ENCODE results near the gene OR52J3.
"Not testable (repeated sequence)": the region's sequence is repeated elsewhere in the genome, so short reads cannot be mapped to it uniquely, and the experiment has no call there.

Gene OR52J3

DNA sequence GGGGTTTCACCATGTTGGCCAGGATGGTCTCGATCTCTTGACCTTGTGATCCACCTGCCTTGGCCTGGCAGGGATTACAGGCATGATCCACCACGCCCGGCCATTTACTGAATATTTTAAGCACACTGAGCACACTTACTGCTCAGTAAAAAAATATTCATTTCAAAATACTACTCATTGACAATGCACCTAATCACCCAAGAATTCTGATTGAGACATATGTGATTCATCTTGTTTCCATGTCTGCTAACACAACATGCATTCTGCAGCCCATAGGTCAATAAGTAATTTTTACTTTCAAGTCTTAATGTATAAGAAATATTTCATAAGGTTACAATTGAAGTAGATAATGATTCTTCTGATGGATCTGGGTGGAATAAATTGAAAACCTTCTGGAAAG, 4.2 kb upstream of the OR52J3 start:
- 57 to 62% methylated on average over 3 of the region's 3 CpGs for WGBS, 2 experiments
- Histone ChIP-seq H3K36me3 (ENCODE audit: control insufficient read depth, insufficient read depth, low read length) (no peaks in the 10 kb centered on the region), H3K4me3 (ENCODE audit: insufficient read depth, low read depth, low read length) (no peak overlapping the region), H3K27me3 (ENCODE audit: control insufficient read depth, insufficient read depth, low read length, poor library complexity, severe bottlenecking) (no peaks in the 10 kb centered on the region), H3K4me1 (ENCODE audit: control insufficient read depth, insufficient read depth, low read length) (no peaks in the 10 kb centered on the region), H3K27ac (ENCODE audit: insufficient read depth, low read depth, low read length, poor library complexity, severe bottlenecking) (no peak overlapping the region), H3K9me3 (ENCODE audit: control insufficient read depth, low read length) (no peaks in the 10 kb centered on the region)

DNA sequence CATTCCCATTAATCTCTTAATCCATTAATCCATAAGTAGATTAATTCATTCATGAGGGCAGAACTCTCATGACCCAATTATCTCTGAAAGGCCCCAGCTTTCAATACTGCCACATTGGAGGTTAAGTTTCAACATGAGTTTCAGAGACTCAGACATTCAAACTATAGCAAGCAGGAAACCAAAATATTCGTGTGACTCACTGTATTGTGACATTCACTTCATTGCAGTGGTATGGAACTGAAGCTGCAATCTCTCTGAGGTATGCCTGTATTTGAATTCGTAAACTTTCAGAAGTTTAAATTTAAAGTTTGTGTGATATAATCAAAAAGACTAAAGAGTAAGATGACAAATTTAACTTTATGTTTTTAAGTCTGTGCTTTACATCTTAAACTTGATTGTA, 2.9 kb upstream of the OR52J3 start:
- Histone ChIP-seq H3K36me3 (ENCODE audit: control insufficient read depth, insufficient read depth, low read length) (no peaks in the 10 kb centered on the region), H3K9me3 (ENCODE audit: control insufficient read depth, low read length) (no peaks in the 10 kb centered on the region), H3K27ac (ENCODE audit: insufficient read depth, low read depth, low read length, poor library complexity, severe bottlenecking) (no peak overlapping the region), H3K27me3 (ENCODE audit: control insufficient read depth, insufficient read depth, low read length, poor library complexity, severe bottlenecking) (no peaks in the 10 kb centered on the region), H3K4me3 (ENCODE audit: insufficient read depth, low read depth, low read length) (no peak overlapping the region), H3K4me1 (ENCODE audit: control insufficient read depth, insufficient read depth, low read length) (no peaks in the 10 kb centered on the region)
- 63 to 79% methylated on average over 2 of the region's 2 CpGs for WGBS, 2 experiments

DNA sequence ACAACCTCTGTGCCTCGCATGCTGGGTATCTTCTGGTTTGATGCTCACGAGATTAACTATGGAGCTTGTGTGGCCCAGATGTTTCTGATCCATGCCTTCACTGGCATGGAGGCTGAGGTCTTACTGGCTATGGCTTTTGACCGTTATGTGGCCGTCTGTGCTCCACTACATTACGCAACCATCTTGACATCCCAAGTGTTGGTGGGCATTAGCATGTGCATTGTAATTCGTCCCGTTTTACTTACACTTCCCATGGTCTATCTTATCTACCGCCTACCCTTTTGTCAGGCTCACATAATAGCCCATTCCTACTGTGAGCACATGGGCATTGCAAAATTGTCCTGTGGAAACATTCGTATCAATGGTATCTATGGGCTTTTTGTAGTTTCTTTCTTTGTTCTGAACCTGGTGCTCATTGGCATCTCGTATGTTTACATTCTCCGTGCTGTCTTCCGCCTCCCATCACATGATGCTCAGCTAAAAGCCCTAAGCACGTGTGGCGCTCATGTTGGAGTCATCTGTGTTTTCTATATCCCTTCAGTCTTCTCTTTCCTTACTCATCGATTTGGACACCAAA, 516 bp downstream of the OR52J3 start:
- no peaks in the 10 kb centered on the region for H3K36me3 ChIP-seq (ENCODE audit: control insufficient read depth, insufficient read depth, low read length)
- WGBS, 2 experiments: 92% methylated on average over 15 of the region's 15 CpGs
- H3K27ac ChIP-seq (ENCODE audit: insufficient read depth, low read depth, low read length, poor library complexity, severe bottlenecking): no peak overlapping the region
- H3K4me3 ChIP-seq (ENCODE audit: insufficient read depth, low read depth, low read length): no peak overlapping the region
- no peaks in the 10 kb centered on the region for H3K9me3 ChIP-seq (ENCODE audit: control insufficient read depth, low read length)
- no peaks in the 10 kb centered on the region for H3K27me3 ChIP-seq (ENCODE audit: control insufficient read depth, insufficient read depth, low read length, poor library complexity, severe bottlenecking)
- H3K4me1 ChIP-seq (ENCODE audit: control insufficient read depth, insufficient read depth, low read length): no peaks in the 10 kb centered on the region

DNA sequence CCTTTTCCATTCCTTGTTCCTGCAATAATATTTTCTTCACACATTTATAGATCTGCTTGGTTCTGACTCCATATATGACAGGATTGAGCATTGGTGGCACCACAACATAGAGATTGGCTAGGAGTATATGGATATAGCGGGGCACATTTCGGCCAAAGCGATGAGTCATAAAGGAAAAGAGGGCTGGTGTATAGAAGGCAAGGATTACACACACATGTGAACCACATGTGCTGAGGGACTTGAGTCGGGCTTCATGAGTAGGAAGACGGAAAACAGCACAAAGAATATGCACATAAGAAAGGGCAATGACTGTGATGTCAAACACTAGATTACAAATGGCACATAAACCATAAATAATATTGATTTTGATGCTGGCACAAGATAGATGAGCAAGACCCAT, 12.4 kb downstream of the OR52J3 start:
- not testable (repeated sequence) for H3K27me3 ChIP-seq (ENCODE audit: control insufficient read depth, insufficient read depth, low read length, poor library complexity, severe bottlenecking); H3K27ac ChIP-seq (ENCODE audit: insufficient read depth, low read depth, low read length, poor library complexity, severe bottlenecking); H3K36me3 ChIP-seq (ENCODE audit: control insufficient read depth, insufficient read depth, low read length); H3K9me3 ChIP-seq (ENCODE audit: control insufficient read depth, low read length); H3K4me3 ChIP-seq (ENCODE audit: insufficient read depth, low read depth, low read length); H3K4me1 ChIP-seq (ENCODE audit: control insufficient read depth, insufficient read depth, low read length)
- 91 to 100% methylated on average over 2 to 5 of the region's 5 CpGs for WGBS, 2 experiments

DNA sequence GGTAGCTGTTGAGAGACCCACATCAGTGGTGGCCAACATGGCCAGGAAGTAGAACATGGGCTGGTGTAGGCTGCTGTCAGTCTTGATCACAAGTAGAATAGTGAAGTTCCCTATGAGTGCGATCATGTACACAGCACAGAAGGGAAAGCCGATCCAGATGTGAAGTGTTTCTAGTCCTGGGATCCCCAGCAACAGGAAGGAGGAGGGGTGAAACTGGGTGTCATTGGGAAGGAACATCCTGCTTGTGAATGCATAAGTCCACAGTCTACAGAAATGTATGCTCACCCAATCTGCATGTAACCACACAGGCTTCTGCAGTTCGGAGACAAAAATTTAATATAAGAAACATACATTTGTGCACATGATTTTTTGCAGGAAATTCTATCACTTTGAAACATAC, 13.1 kb downstream of the OR52J3 start, which contains the start of gene OR52E2:
Gene OR52E2 (minus strand): TSS at position 237 of the 400 bp plus-strand sequence. CDS start 0 bp downstream, at position 237.
- H3K4me3 ChIP-seq (ENCODE audit: insufficient read depth, low read depth, low read length): no peak within 1 kb of the TSS
- no peak within 1 kb of the TSS for H3K27ac ChIP-seq (ENCODE audit: insufficient read depth, low read depth, low read length, poor library complexity, severe bottlenecking)
- H3K27me3 ChIP-seq (ENCODE audit: control insufficient read depth, insufficient read depth, low read length, poor library complexity, severe bottlenecking): no peaks in the 10 kb centered on the region

DNA sequence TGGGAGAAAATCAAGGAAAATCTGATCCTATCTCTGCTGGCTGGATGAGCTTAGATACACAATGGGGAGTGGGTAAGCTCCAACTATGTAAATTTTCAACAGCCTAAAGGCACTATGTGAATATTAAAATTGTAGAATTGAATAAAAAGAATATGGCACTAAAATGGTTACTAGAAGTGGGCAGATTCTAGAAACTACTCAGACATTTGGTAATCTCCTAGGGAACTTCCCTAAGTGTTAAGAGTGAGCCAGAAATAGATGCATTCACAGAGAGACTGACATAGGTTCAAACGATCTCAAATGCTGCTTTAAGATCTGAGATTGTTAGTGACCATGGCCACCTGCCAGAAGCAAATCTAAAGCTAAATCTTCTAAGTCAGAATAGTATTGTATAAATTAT, 18.7 kb downstream of the OR52J3 start:
- Histone ChIP-seq H3K36me3 (ENCODE audit: control insufficient read depth, insufficient read depth, low read length) (no peaks in the 10 kb centered on the region), H3K4me1 (ENCODE audit: control insufficient read depth, insufficient read depth, low read length) (no peaks in the 10 kb centered on the region)
- 90 to 100% methylated on average over 1 of the region's 1 CpG for WGBS, 2 experiments

More for the DNA sequence above, 13.1 kb downstream of the OR52J3 start, which contains the start of gene OR52E2:
- Histone ChIP-seq H3K36me3 (ENCODE audit: control insufficient read depth, insufficient read depth, low read length) (no peaks in the 10 kb centered on the region), H3K4me1 (ENCODE audit: control insufficient read depth, insufficient read depth, low read length) (no peaks in the 10 kb centered on the region), H3K9me3 (ENCODE audit: control insufficient read depth, low read length) (no peaks in the 10 kb centered on the region)
- 93 to 99% methylated on average over 3 of the region's 3 CpGs for WGBS, 2 experiments

DNA sequence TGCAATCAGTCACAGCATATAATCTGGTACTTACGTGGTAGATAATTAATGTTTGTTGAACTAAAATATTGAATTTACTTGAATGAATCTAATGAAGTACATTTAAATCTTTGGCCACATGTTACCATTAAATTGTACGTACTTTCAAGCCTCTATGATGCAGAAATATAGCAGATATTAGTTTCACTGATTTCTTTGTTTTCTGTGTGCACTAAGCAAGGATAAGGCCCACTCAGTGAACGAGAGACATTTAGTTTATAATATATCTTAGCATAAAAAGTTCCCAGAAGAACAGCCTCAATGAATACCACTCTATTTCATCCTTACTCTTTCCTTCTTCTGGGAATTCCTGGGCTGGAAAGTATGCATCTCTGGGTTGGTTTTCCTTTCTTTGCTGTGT, 22.9 kb downstream of the OR52J3 start, which contains the start of gene OR52E1:
Gene OR52E1 (plus strand): TSS at position 301 of the 400 bp plus-strand sequence.
- no peaks in the 10 kb centered on the region for H3K27me3 ChIP-seq (ENCODE audit: control insufficient read depth, insufficient read depth, low read length, poor library complexity, severe bottlenecking)
- H3K4me1 ChIP-seq (ENCODE audit: control insufficient read depth, insufficient read depth, low read length): no peaks in the 10 kb centered on the region
- WGBS, 2 experiments: 83 to 93% methylated on average over 1 to 3 of the region's 3 CpGs
- H3K9me3 ChIP-seq (ENCODE audit: control insufficient read depth, low read length): no peaks in the 10 kb centered on the region
- H3K4me3 ChIP-seq (ENCODE audit: insufficient read depth, low read depth, low read length): no peak within 1 kb of the TSS
- H3K36me3 ChIP-seq (ENCODE audit: control insufficient read depth, insufficient read depth, low read length): no peaks in the 10 kb centered on the region
- H3K27ac ChIP-seq (ENCODE audit: insufficient read depth, low read depth, low read length, poor library complexity, severe bottlenecking): no peak within 1 kb of the TSS

More for the DNA sequence above, 18.7 kb downstream of the OR52J3 start:
- no peak overlapping the region for H3K27ac ChIP-seq (ENCODE audit: insufficient read depth, low read depth, low read length, poor library complexity, severe bottlenecking)
- no peaks in the 10 kb centered on the region for H3K9me3 ChIP-seq (ENCODE audit: control insufficient read depth, low read length)
- H3K27me3 ChIP-seq (ENCODE audit: control insufficient read depth, insufficient read depth, low read length, poor library complexity, severe bottlenecking): no peaks in the 10 kb centered on the region
- H3K4me3 ChIP-seq (ENCODE audit: insufficient read depth, low read depth, low read length): no peak overlapping the region

DNA sequence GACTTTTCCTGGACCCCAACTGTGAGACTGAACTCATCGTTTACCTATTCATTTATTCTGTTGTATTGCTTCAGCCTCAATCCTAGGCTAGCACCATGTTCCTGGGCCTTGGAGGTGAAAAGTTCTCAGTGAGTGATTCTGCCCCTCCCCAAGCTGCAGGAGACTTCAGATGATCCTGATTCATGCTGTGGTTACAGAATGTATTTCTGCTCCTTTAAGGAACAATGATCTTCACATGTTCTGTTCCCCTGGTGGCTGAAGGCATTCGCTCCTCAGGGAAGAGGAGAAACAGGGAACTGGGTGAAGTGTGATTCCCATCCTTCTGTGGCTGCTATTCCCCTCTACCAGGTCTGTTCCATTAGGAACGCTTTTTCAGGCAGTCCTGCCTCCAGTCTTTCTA, 25.5 kb downstream of the OR52J3 start:
- no peaks in the 10 kb centered on the region for H3K36me3 ChIP-seq (ENCODE audit: control insufficient read depth, insufficient read depth, low read length)
- H3K27ac ChIP-seq (ENCODE audit: insufficient read depth, low read depth, low read length, poor library complexity, severe bottlenecking): no peak overlapping the region
- 61 to 68% methylated on average over 2 to 3 of the region's 3 CpGs for WGBS, 2 experiments
- H3K27me3 ChIP-seq (ENCODE audit: control insufficient read depth, insufficient read depth, low read length, poor library complexity, severe bottlenecking): no peaks in the 10 kb centered on the region
- no peak overlapping the region for H3K4me3 ChIP-seq (ENCODE audit: insufficient read depth, low read depth, low read length)
- no peaks in the 10 kb centered on the region for H3K4me1 ChIP-seq (ENCODE audit: control insufficient read depth, insufficient read depth, low read length)
- H3K9me3 ChIP-seq (ENCODE audit: control insufficient read depth, low read length): no peaks in the 10 kb centered on the region

DNA sequence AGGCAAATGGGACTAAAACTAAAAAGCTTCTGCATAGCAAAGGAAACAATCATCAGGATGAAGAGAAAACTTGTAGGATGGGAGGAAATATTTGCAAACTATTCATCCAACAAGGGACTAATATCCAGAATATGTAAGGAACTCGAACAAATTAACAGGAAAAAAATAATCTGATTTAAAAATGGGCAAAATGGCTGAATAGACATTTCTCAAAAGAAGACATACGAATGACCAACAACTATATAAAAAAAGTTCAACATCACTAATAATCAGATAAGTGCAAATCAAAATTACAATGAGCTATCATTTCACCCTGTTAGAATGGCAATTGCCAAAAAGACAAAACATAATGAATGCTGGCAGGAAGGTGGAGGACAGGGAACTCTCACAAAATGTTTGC, 35.1 kb downstream of the OR52J3 start:
- Histone ChIP-seq H3K36me3 (ENCODE audit: control insufficient read depth, insufficient read depth, low read length) (no peaks in the 10 kb centered on the region), H3K9me3 (ENCODE audit: control insufficient read depth, low read length) (no peaks in the 10 kb centered on the region), H3K27ac (ENCODE audit: insufficient read depth, low read depth, low read length, poor library complexity, severe bottlenecking) (no peak overlapping the region), H3K4me1 (ENCODE audit: control insufficient read depth, insufficient read depth, low read length) (no peaks in the 10 kb centered on the region), H3K4me3 (ENCODE audit: insufficient read depth, low read depth, low read length) (no peak overlapping the region), H3K27me3 (ENCODE audit: control insufficient read depth, insufficient read depth, low read length, poor library complexity, severe bottlenecking) (no peaks in the 10 kb centered on the region)
- WGBS, 2 experiments: 90 to 94% methylated on average over 1 of the region's 2 CpGs

DNA sequence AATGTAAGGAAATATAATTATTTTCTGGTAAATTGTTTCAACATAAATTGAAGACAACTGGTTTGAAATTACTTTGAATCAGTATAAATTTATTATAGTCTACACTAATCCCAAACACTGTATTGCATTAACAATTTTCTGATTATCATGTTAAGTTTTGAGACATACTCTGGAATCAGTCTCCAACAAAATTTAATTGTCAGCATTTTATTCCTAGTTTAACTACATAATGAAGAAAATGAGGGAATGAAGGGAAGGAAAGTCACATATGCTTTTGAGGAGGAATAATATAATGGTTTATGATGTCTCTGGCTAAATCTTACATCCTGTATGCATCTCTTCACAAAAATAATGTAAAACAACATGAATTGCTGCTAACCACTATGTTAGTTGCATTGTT, 37.3 kb downstream of the OR52J3 start:
- Histone ChIP-seq H3K36me3 (ENCODE audit: control insufficient read depth, insufficient read depth, low read length) (no peaks in the 10 kb centered on the region), H3K27me3 (ENCODE audit: control insufficient read depth, insufficient read depth, low read length, poor library complexity, severe bottlenecking) (no peaks in the 10 kb centered on the region), H3K9me3 (ENCODE audit: control insufficient read depth, low read length) (no peaks in the 10 kb centered on the region), H3K4me3 (ENCODE audit: insufficient read depth, low read depth, low read length) (no peak overlapping the region), H3K4me1 (ENCODE audit: control insufficient read depth, insufficient read depth, low read length) (no peaks in the 10 kb centered on the region), H3K27ac (ENCODE audit: insufficient read depth, low read depth, low read length, poor library complexity, severe bottlenecking) (no peak overlapping the region)

DNA sequence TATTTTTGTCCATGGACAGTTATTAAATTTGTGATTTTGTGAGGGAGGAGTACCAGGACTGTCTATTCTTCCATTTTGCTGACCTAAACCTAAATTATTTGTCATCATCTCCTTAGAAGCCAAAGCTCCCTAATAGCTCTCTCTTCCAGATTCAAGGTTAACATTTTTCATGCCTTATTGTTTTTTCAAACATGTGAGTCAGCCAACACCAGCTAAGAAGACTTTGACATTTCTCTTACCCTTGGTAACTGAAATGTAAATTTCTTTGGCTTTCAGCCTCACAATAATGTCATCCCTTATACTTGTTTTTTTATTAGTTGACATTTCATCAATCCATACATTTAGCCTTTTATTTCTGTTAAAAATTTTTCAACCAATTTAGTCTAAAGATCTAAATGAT, 42.2 kb downstream of the OR52J3 start:
- H3K4me3 ChIP-seq (ENCODE audit: insufficient read depth, low read depth, low read length): no peak overlapping the region
- no peak overlapping the region for H3K27ac ChIP-seq (ENCODE audit: insufficient read depth, low read depth, low read length, poor library complexity, severe bottlenecking)
- H3K27me3 ChIP-seq (ENCODE audit: control insufficient read depth, insufficient read depth, low read length, poor library complexity, severe bottlenecking): no peaks in the 10 kb centered on the region
- H3K36me3 ChIP-seq (ENCODE audit: control insufficient read depth, insufficient read depth, low read length): no peaks in the 10 kb centered on the region
- H3K4me1 ChIP-seq (ENCODE audit: control insufficient read depth, insufficient read depth, low read length): no peaks in the 10 kb centered on the region
- H3K9me3 ChIP-seq (ENCODE audit: control insufficient read depth, low read length): no peaks in the 10 kb centered on the region

Measured in ectodermal cell (in vitro differentiated cells).